GM23338 (cell line): Measurements from ENCODE around the gene ATP1A3.

Source experiments
- CREB1 ChIP-seq: fragments of 250-450 bp; sonication (Bioruptor Pico); IDR thresholded peaks from 2 replicates; pipeline ENCODE4 v1.5.0; 2020; ENCODE audit warnings: low read depth, mild to moderate bottlenecking, moderate library complexity
- EZH2 ChIP-seq: fragments of 200-600 bp; sonication (generic); IDR thresholded peaks from one replicate; pipeline ENCODE4 v1.8.0; 2017; ENCODE audit warnings: antibody characterized with exemption, mild to moderate bottlenecking, low read depth; ENCODE audit not compliant: unreplicated experiment
- EZH2phosphoT487 ChIP-seq: fragments of 200-600 bp; sonication (generic); IDR thresholded peaks from one replicate; pipeline ENCODE4 v1.8.1; 2018; ENCODE audit warnings: antibody characterized with exemption; ENCODE audit not compliant: unreplicated experiment
- JUNB ChIP-seq: IDR thresholded peaks from one replicate; pipeline ENCODE4 v1.6.1; 2016; ENCODE audit warnings: antibody characterized with exemption; ENCODE audit not compliant: unreplicated experiment
- POLR2AphosphoS5 ChIP-seq: IDR thresholded peaks from 2 replicates; pipeline ENCODE4 v1.6.1; 2016; ENCODE audit warnings: antibody characterized with exemption, low read depth
- TF ChIP-seq, protein P1 (sequence below), 2 experiments: fragments of 200-600 bp in 1 of 2; sonication (generic) in 1 of 2; conservative IDR thresholded peaks; 2 replicates each; pipeline versions ENCODE4 v1.5.1 to v1.6.1; 2016 to 2017; ENCODE audit warnings: antibody characterized with exemption in 2 of 2, low read depth in 2 of 2, mild to moderate bottlenecking in 2 of 2, moderate library complexity in 1 of 2
- TF ChIP-seq, protein P2 (sequence below): IDR thresholded peaks from one replicate; pipeline ENCODE4 v1.6.1; 2018; ENCODE audit warnings: antibody characterized with exemption; ENCODE audit not compliant: unreplicated experiment

GRCh38 chr19:42010245-42011126 lies 16.5 kb upstream of the ATP1A3 start:
- TF ChIP-seq, protein P1, sequence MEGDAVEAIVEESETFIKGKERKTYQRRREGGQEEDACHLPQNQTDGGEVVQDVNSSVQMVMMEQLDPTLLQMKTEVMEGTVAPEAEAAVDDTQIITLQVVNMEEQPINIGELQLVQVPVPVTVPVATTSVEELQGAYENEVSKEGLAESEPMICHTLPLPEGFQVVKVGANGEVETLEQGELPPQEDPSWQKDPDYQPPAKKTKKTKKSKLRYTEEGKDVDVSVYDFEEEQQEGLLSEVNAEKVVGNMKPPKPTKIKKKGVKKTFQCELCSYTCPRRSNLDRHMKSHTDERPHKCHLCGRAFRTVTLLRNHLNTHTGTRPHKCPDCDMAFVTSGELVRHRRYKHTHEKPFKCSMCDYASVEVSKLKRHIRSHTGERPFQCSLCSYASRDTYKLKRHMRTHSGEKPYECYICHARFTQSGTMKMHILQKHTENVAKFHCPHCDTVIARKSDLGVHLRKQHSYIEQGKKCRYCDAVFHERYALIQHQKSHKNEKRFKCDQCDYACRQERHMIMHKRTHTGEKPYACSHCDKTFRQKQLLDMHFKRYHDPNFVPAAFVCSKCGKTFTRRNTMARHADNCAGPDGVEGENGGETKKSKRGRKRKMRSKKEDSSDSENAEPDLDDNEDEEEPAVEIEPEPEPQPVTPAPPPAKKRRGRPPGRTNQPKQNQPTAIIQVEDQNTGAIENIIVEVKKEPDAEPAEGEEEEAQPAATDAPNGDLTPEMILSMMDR (conservative IDR thresholded peaks at IDR 0.05; ENCODE audit: low read depth in 2 of 2), result no peak
- TF ChIP-seq EZH2phosphoT487 (no peak), CREB1 (no peak), EZH2 (no peak), JUNB (no peak), POLR2AphosphoS5 (no peak)
- TF ChIP-seq, protein P2, sequence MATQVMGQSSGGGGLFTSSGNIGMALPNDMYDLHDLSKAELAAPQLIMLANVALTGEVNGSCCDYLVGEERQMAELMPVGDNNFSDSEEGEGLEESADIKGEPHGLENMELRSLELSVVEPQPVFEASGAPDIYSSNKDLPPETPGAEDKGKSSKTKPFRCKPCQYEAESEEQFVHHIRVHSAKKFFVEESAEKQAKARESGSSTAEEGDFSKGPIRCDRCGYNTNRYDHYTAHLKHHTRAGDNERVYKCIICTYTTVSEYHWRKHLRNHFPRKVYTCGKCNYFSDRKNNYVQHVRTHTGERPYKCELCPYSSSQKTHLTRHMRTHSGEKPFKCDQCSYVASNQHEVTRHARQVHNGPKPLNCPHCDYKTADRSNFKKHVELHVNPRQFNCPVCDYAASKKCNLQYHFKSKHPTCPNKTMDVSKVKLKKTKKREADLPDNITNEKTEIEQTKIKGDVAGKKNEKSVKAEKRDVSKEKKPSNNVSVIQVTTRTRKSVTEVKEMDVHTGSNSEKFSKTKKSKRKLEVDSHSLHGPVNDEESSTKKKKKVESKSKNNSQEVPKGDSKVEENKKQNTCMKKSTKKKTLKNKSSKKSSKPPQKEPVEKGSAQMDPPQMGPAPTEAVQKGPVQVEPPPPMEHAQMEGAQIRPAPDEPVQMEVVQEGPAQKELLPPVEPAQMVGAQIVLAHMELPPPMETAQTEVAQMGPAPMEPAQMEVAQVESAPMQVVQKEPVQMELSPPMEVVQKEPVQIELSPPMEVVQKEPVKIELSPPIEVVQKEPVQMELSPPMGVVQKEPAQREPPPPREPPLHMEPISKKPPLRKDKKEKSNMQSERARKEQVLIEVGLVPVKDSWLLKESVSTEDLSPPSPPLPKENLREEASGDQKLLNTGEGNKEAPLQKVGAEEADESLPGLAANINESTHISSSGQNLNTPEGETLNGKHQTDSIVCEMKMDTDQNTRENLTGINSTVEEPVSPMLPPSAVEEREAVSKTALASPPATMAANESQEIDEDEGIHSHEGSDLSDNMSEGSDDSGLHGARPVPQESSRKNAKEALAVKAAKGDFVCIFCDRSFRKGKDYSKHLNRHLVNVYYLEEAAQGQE, result no peak
